OCI-M1 (cell line): Measurements from ENCODE around the gene LRRC8E.

Experiments
- DNase-seq: peaks from one replicate; lab custom pipeline; 2025; lab: John Stamatoyannopoulos, UW

Gene LRRC8E

DNA sequence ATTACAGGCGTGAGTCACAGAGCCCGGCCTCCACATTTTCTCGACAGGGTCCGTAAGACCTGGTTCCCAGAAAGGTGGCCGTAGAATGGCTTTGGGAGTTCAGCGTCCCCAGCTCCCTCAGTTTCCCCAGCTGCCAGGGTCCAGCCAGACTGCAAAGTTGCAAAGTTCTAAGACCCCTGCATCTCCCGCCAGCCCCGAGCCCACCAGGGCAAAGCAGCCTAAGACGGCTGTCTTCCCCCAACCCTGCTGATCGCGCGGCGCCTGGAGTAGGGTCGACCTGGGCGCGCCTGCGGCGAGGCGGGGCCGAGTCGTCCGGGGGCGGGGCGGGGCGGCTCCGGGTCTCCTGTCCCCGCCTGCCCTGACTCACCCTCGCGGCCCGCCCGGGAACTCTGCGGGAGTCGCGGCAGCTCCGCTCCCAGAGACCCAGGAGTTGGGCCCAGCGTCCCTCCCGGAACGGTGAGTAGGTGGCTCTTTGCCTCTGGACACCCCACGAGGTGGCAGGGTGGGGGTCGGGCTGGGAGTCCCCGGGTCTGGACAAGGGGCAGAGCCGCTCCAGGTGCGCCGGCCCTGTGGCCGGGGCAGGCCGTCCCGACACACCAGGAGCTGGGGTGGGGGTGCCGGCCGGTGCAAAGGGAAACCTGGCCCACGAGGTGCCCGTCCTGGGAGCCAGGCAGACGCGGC lies at the start of gene LRRC8E:
Gene LRRC8E, plus strand, starts transcription at position 366 of the 681 bp plus-strand sequence. CDS start 7,094 bp downstream, outside the sequence.
- peak; percentile 40 for DNase-seq

DNA sequence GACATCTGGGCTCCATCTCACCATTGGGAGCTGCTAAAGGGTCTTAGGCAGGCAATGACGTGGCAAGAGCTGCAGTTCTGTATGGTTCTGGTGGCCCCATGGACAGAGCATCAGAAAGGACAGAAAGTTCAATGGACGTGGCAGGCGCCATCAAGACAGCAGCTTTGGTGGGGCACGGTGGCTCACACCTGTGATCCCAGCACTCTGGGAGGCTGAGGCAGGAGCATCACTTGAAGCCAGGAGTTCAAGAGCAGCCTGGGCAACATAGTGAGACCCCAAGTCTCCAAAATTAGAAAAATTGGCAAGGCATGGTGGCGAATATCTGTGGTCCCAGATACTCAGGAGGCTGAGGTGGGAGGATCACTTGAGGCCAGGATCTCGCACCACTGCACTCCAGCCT lies 48.8 kb upstream of the LRRC8E start:
- DNase-seq = no peak

- DNase-seq = no peak
Measured at GRCh38 chr19:7840629-7841028, 47.7 kb upstream of the LRRC8E start.

DNA sequence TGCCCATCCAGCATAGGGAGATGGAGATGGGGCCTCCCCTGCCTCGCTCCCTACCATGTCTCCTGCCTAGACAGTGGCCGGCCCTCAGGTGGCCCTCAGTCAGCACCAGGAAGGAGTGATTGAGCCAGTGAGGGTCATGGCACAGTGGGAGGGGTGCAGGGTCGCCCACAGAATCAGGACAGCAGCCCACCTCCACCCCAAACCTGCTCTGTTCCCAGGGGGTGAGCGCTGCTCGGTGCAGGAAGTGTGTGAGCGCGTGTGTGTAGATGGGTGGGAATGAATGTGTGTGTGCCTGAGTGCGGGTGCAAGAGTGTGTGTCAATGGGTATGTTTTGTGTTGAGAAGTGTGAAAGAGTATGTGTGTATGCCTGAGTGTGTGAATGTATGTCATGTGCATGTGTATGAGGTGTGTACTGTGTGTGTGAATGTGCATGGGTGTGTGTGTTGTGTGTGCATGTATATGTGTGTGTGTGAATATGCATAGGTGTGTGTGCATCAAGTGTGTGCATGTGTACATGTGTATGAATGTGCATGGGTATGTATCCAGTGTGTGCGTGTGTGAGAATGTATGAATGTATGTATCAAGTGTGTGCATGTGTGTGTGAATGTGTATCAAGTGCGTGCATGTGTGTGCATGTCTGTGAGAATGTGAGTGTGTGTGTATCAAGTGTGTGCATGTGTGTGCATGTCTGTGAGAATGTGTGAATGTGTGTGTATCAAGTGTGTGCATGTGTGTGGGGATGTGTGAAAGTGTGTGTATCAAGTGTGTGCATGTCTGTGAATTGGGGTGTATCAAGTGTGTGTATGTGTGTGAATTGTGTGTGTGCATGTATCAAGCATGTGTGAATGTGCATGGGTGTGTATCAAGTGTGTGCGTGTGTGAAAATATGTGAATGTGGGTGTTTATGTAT lies 46.3 kb upstream of the LRRC8E start:
- DNase-seq = no peak

DNA sequence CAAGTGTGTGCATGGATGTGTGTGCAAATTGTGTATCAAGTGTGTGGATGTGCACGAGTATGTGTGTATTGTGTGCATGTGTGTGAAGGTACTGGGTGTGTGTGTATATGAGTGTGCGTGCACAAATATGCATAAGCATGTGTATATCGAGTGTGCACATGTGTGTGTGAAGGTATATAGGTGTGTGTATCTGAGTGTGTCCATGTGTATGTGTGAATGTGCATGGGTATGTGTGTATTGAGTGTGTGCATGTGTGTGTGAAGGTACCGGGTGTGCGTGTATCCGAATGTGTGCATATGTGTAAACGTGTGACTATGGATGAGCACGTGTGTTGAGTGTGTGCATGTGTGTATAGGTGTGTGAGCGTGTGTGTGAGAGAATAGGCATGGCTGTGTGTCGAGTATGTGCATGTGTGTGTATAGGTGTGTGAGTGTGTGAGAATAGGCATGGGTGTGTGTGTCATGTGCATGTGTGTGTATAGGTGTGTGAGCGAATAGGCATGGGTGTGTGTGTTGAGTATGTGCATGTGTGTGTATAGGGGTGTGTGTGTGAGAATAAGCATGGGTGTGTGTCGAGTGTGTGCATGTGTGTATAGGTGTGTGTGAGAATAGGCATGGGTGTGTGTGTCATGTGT lies 45.5 kb upstream of the LRRC8E start:
- DNase-seq = no peak

- no peak for DNase-seq
Measured at GRCh38 chr19:7843521-7843920, 44.8 kb upstream of the LRRC8E start.

DNA sequence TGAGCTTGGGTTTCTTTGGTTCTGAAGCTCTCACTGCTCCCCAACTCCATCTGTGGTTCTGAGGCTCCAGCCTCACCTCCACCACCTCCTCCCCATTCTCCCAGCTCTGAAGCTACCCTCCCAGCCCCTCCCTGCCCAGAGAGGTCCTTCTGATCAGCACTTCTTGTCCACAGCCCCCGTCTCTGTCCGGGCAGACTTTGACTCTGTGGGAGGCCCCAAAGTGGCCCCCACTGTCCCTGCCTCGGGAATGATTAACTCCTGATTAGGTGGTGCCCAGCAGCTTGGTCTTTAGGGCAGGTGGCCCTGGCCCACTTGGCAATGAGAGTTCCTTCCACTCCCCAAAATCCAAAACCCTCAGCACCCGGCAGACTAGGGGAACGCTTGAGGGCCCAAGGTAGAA lies 43.9 kb upstream of the LRRC8E start:
- no peak for DNase-seq

- DNase-seq = no peak
Measured at GRCh38 chr19:7844951-7845350, 43.4 kb upstream of the LRRC8E start.

DNA sequence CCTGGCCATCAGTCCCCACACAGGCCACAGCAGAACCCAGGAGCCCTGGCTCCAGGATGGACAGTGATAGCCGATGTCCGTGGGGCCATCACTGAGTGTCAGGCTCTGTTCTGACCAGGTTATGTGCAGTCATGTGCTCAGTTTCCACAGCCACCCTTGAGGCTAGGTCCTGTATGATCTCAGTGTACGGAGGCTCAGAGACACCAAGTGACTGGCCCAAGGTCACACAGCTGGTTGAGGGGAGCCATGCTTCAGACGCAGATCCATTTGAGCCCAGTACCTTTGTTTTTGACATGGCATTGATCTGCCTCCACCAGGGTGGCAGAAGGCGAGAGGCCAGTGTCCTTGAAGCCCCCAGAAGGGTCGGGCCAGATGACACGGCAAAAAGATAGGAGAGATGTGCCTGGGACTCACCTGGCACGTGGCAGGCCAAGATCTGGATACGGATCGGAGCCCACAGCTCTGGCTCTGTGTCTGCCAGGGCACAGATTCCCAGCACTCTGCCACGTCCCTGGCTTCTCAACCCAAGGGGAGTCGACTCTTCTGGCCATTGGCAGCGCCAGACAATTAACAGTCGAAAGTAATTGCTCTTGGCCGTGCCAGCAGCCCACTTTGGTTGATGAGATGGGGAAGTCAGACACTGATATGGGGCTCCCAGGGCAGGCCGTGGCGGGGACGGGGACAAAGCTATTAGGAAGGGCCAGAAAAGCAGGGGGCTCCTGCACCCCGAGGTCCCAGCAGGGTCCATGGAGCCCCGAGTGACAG lies 42.7 kb upstream of the LRRC8E start:
- no peak for DNase-seq

GRCh38 chr19:7846155-7846646 lies 42.1 kb upstream of the LRRC8E start:
- DNase-seq = no peak

DNA sequence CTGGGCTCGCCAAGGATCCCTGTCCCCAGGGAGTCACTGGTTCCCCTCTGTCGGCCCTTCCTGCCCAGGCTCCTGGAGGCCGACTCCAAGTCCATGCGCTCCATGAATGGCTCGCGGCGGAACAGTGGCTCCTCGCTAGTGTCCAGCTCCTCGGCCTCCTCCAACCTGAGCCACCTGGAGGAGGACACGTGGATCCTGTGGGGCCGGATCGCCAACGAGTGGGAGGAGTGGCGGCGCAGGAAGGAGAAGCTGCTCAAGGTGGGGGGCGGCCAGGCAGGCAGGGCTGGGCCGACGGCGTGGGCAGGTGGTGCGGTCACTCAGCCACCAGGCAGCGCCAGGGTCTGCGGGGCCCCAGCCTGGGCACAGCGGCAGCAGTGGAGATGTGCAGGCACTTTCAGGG lies 40.6 kb upstream of the LRRC8E start:
- no peak for DNase-seq

- DNase-seq = no peak
Measured at GRCh38 chr19:7848779-7849457, 39.4 kb upstream of the LRRC8E start.

- DNase-seq = no peak
Measured at GRCh38 chr19:7849631-7849999, 38.7 kb upstream of the LRRC8E start.

DNA sequence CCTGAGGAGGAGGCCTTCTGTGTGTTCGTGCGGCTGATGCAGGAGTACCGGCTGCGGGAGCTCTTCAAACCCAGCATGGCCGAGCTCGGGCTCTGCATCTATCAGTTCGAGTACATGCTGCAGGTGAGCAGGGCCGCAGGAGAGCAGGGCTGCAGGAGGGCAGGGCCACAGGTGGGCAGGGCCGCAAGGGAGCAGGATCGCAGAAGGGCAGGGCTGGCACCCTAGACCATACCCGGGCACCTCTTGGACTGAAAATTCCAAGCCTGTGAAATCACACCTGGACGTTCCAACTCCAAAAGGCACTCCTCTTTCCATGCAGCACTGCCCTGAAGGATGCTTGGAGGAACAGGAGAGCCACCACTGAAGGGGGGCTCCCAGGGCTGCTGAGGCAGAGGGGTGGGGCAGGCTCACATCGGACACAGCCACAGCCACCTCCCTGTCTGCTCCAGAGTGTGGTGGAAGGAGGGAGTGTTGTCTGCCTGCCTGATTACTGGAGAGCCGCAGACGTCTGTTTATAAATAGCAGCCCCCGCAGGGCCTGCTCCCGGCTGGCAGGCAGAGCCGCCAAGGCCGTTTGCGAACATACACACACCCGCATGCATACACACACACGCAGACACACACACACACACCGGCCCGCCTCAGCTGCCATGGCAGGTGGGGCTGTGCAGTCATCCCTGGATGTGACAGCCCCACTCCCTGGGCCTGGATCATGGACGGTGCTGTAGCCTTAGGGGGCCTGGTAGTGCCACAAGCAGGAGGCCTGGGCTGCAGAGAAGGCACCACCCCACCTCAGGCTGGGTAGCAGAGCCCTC lies 38.1 kb upstream of the LRRC8E start:
- peak; percentile 21 for DNase-seq

GRCh38 chr19:7850945-7851622 lies 37.2 kb upstream of the LRRC8E start:
- no peak for DNase-seq

- DNase-seq = no peak
Measured at GRCh38 chr19:7851623-7852500, 36.4 kb upstream of the LRRC8E start.

DNA sequence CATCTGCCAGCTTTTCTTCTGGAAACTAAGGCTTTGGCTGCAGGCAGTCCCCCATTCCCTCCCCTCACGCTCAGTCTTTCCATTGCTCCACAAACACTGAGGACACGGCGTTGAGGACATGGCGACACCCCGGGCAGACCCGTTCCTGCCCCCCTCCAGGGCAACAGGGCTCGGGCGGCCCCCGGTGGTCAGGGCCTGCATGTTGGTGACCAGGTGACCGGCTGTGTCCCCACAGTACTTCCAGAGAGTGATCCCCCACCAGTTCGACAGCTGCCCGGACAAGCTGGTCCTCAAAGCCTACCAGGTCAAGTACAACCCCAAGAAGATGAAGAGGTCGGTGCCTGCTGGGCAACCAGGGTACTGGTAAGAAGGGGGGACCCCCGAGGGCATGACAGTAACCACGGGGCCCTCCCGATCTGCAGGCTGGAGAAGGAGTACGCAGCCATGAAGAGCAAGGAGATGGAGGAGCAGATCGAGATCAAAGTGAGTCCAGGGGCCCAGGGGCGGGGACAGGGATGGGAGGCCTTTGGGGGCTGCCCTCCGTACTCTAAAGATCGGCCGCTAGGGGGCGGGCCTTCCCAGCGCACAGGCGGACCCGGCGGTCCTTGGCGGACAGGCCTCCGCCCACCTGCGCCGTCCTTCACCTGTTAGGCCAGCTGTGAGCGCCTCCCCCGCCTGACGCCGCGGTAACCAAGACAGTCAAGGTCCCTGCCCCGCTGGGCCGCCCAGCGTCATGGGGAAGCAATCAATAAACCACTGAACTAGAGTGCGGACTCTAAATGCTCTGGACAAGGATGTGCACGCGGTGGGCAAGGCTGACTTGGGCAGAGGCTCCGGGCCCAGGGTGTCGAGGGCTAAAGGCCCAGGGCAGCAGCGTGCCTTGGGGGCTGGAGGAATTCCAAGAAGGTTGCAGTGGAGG lies 35.2 kb upstream of the LRRC8E start:
- DNase-seq = peak; percentile 87

- no peak for DNase-seq
Measured at GRCh38 chr19:7853770-7854128, 34.6 kb upstream of the LRRC8E start.
